GM10847 (cell line): ENCODE measurements around the gene NEGR1.

ENCODE experiments used
- POLR2A ChIP-seq: IDR thresholded peaks from 2 replicates; pipeline ENCODE4 v1.6.1; 2011; ENCODE audit not compliant: insufficient read length; ENCODE audit errors: extremely low read depth

Gene NEGR1

DNA sequence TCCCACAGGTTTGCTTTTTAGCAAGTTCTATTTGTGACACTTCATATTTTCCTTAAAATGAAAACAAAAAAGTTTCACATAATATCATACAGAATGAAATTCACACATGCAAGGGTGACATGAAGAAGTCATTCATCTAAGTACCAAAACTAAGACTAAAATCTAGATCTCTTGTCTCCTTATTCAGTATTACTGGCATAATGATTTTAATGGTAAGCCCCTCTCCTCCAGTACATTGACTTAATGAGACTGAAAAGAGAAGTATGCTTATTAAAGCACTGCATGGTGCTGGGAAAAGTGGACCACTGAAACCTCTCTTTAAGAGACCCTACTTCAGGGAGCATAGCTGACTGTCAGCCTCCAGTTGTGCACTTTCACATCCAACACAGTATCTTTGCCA lies 99.5 kb downstream of the NEGR1 start:
- no peak for TF ChIP-seq POLR2A

GRCh38 chr1:72178266-72178665 lies 104.1 kb downstream of the NEGR1 start:
- TF ChIP-seq POLR2A, result no peak

GRCh38 chr1:72177711-72178110 lies 104.6 kb downstream of the NEGR1 start:
- TF ChIP-seq POLR2A, result no peak

GRCh38 chr1:72170246-72170645 lies 112.1 kb downstream of the NEGR1 start:
- TF ChIP-seq POLR2A, result no peak

GRCh38 chr1:72166426-72166825 lies 115.9 kb downstream of the NEGR1 start:
- no peak for TF ChIP-seq POLR2A

GRCh38 chr1:72150508-72150907 lies 131.8 kb downstream of the NEGR1 start:
- TF ChIP-seq POLR2A, result no peak

DNA sequence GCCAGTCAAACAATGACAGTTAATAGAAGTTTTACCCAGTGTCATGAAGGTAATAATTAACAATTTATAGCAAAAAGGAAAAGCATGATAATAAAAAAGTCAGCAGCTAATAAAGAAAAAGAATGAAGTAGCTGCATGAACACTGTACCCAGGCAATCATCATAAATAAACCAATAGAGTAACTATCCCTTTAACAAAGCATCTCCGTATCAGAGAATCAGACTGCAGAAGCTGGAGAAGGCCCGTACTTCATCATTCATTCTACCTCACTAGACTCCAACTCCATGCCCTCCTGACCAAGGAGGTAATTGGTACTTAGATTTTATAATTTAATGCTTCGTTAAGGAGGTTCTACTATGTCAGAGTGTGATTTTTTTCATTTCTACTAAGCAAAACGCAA lies 140.5 kb downstream of the NEGR1 start:
- no peak for TF ChIP-seq POLR2A

- no peak for TF ChIP-seq POLR2A
Measured at GRCh38 chr1:72140222-72140621, 142.1 kb downstream of the NEGR1 start.

DNA sequence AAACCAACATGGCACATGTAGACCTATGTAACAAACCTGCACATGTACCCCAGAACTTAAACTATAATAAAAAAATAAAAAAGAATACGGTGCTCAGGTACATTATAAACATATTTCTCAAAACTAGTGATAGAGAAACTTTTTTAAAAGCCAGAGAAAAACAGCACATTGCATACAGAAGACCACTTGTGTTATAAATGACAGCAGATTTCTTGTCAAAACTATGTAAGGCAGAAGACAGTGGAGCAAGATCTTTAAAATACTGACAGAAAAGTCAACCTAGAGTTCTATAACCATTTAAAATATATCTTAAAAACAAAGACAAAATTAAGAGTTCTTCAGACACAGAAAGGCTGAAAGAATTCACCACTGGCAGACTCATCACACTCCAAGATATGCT lies 144.7 kb downstream of the NEGR1 start:
- no peak for TF ChIP-seq POLR2A

DNA sequence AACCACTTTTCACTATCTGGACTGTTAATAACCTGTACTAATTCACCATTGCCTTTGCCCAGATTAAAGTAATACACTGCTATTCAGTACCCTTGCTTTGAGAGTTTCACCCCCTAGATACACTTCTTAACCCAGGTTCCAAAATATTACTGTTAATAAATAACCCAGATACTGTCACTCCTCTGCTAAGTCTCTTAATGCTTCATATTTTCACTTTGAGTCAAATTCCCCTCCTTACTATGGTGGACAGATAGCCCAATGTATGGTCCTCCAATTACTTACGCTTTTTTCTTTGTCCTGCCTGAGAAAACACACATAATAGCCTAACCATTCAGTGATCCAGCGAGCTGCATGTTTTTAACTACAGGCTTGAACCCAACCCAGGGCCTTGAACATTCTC lies 152.5 kb downstream of the NEGR1 start:
- no peak for TF ChIP-seq POLR2A

DNA sequence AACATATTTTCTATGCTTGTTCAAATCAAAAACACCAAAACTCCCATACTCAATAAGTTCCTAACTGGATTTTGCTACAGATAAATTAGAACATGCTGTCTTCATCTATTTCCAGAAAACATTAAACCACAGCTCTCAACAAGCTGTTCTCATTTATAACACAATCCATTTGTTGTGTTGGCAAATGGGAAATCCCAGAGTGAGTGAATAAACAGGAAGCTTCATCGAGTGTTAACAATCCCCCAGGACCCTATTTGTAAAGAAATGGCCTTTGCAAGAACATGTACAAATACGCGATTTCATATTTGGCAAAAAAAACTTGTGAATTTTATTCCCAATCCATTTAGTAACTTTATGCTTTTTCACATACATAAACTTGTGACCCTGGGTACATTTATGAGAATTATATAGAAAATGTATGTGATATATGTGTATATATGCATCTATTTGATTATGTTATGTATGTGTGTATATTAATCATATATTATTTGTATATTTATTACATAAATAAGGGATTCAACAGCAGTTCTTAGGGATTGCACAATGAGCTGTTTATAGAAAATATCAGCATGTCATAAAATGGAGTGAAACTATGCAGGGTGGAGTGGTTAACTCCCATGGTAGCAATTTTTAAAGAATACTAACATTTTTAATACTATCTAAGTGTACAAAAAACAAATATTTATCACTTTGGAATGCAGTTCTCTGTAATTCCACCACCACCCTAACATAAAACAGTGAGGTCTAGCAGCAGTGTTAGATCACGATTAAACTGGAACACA lies 160.0 kb downstream of the NEGR1 start:
- no peak for TF ChIP-seq POLR2A

DNA sequence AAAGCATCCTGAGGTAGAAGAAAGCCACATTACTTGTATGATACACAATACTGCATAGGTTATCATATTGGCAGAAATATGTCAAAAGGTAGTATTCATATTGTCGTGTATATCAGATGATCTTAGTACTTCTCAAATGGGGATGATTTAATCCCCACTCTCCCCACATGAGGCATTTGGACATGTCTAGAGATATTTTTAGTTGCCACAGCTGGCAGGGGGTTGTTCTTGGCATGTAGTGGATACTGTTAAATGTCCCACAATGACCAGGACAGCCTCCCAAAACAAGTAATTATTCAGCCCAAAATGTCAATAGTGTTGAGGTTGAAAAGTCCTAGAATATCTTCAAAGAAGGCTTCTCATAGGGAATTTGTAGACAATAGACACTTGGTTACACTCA lies 162.8 kb downstream of the NEGR1 start:
- no peak for TF ChIP-seq POLR2A

DNA sequence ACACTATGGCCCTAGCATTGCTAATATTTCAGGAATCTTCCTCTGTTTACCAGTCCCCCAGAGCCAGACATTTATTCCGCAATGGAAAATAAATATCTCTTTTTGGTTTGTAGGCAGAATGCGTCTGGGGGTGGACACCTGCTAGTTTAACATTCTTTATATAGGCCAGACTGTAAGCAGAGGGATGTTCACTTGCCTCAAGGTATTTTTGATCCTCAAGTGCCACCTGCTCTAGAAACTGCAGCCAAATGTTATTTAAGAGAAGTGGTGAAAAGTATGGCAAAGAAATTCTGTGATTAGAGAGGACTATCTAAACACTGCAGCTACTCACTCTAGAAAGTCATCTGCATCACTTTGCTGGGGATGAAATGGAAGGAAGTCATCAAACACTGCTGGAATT lies 164.7 kb downstream of the NEGR1 start:
- no peak for TF ChIP-seq POLR2A

DNA sequence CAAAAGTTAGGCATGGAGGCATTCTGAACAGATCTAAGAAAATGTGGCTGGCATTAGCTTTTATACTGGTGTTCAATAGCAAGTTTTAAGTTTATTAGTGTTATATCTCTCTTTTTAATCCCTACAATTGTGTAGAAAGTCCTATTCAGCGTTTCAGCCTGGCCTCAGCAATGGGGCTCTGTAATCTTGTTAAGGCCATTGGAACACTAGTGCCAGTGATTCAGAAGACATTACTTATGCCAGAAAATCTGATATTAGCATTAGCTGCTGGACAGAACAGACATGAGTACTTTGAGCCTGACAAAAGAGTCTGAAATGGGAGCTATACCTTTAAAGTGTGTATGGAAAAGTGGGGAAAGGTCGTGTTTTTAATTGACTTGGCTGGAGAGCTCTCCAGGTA lies 167.0 kb downstream of the NEGR1 start:
- TF ChIP-seq POLR2A, result no peak

DNA sequence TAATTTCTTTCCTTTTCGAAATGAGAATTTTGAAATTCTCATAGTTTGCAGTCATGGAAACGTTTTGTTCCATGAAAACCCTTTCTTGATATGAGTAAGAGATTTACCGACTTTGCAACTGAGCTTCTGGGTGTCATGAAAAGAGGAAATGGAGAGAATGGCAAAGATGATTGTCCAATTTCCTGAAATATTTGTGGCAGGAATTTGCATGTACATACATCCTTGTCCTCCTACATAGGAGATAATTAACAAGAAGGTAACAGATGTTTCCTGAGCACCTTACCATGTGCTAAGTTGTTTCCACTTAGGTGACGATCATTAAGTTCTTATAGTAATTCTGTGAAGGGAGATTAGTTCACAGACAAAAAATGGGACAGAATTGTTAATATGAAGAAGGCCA lies 170.7 kb downstream of the NEGR1 start:
- TF ChIP-seq POLR2A, result no peak

GRCh38 chr1:72109916-72110315 lies 172.4 kb downstream of the NEGR1 start:
- TF ChIP-seq POLR2A, result no peak

- no peak for TF ChIP-seq POLR2A
Measured at GRCh38 chr1:72105201-72105600, 177.1 kb downstream of the NEGR1 start.
